H1 (cell line): ENCODE data around the gene SBF2. TPM values are rescaled to one million over a fixed set of nuclear protein-coding genes. Genes with fewer than 3 reads are reported as not detected.

Source experiments
- CTCF ChIP-seq, 3 experiments: IDR thresholded peaks; 1 replicate in 2 of 3; 2 replicates in 1 of 3; pipeline versions ENCODE4 v1.5.1 to v1.6.1; 2011; ENCODE audit warnings: low read length in 3 of 3, mild to moderate bottlenecking in 3 of 3, inconsistent platforms in 2 of 3, low read depth in 1 of 3, moderate library complexity in 1 of 3; ENCODE audit not compliant: insufficient read depth in 1 of 3; ENCODE audit errors: control extremely low read depth in 1 of 3
- polyA plus RNA-seq, 7 experiments: library from polyadenylated mRNA; depleted of rRNA in 3 of 7; stranded (reverse) in 5 of 7; unstranded in 2 of 7; fragments of >200 nt in 5 of 7; fragments of 200-250 nt in 2 of 7; gene quantifications; 1 replicate in 5 of 7; 2 replicates in 1 of 7; 4 replicates in 1 of 7; pipeline versions ENCODE4 v1.2.1 to v1.2.3, GENCODE V29; 2011 to 2013; ENCODE audit warnings: missing spikeins in 2 of 7, mixed read lengths in 2 of 7
- total RNA-seq: library from RNA; stranded (reverse); fragmentation: NEBNext Ultra II Directional; extraction: Animal tissue kit (Norgen Biotek cat#: 25700); gene quantifications from 2 replicates; pipeline ENCODE4 v1.2.1, GENCODE V29; 2021

SBF2 gene
- total and polyA plus RNA-seq, 2 of the 8 experiments (the other 6 are each of a cell fraction or from before 2014, with no cell fraction given): 36.7 to 50.5 TPM

- no peak for TF ChIP-seq CTCF (IDR thresholded peaks at IDR 0.05; ENCODE audit: control extremely low read depth in 1 of 3, insufficient read depth in 1 of 3, low read depth in 1 of 3, low read length in 3 of 3)
These were observed 29.8 kb upstream of the SBF2 start (continued) for GRCh38 chr11:10323793-10324170.
